Hippocampal formation (tissue), 2 donors: Measurements from ENCODE around the gene ALG10.
"Not testable (repeated sequence)": the region's sequence is repeated elsewhere in the genome, so short reads cannot be mapped to it uniquely, and the experiment has no call there.

Experiments used
- DNase-seq, 2 donors: peaks; one replicate each; lab custom pipeline; 2025; lab: John Stamatoyannopoulos, UW

The ALG10 gene, protein sequence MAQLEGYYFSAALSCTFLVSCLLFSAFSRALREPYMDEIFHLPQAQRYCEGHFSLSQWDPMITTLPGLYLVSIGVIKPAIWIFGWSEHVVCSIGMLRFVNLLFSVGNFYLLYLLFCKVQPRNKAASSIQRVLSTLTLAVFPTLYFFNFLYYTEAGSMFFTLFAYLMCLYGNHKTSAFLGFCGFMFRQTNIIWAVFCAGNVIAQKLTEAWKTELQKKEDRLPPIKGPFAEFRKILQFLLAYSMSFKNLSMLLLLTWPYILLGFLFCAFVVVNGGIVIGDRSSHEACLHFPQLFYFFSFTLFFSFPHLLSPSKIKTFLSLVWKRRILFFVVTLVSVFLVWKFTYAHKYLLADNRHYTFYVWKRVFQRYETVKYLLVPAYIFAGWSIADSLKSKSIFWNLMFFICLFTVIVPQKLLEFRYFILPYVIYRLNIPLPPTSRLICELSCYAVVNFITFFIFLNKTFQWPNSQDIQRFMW

DNA sequence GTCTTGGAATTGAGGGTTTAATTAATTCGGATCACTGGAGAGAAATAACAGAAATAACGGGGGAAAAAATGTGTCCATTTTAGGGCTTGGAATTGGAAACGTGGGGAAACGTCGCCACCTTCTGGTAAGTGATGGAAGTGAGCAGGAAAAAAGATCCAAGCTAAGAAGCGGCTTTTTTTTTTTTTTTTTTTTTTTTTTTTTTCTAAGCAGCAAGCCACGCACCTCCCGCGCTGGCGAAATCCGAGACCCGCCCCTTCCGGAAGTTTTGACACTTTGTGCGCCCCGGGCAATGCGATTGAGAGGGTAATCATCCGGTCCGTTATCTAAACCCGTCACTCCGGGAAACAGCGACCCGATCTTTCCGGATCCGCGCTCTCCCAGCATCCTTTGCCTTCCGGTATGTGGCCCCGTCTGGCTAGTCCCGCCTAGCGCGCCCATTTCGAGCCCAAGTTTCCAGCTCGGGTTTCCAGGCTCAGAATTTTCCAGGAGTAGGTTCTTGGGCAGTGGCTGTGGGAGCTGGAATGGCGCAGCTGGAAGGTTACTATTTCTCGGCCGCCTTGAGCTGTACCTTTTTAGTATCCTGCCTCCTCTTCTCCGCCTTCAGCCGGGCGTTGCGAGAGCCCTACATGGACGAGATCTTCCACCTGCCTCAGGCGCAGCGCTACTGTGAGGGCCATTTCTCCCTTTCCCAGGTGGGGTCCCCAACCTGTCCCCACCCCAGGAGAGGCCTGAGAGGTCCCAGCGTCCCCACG is at the start of gene ALG10:
Gene ALG10, plus strand, starts transcription at position 418 of the 752 bp plus-strand sequence. Its CDS starts 104 bp downstream, at position 522.
- peak; percentile 93 to 94 for DNase-seq

DNA sequence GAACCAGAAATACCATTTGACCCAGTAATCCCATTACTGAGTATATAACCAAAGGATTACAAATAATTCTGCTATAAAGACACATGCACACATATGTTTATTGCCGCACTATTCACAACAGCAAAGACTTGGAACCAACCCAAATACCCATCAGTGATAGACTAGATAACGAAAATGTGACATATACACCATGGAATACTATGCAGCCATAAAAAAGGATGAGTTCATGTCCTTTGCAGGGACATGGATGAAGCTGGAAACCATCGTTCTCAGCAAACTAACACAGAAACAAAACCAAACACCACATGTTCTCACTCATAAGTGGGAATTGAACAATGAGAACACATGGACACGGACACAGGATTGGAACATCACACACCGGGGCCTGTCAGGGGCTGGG is 49.4 kb upstream of the ALG10 start:
- DNase-seq: not testable (repeated sequence)

DNA sequence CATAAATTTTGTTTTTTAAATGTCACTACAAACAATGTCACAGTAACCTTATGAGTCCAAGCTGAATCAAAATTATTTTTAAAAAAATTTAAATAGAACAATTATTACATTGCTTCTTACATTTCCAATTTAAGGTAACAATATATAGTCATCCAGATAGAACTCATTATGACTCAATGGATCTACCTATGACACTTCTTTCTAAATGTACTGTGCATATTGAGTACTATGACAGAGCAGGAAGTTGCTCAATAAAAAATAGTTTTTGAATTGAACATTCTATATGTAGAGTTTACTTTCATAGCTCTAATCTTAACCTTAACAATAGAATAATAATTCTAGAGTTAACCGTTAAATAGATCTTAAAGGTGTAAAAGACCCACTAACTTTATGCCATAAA is 44.4 kb upstream of the ALG10 start:
- DNase-seq: no peak

DNA sequence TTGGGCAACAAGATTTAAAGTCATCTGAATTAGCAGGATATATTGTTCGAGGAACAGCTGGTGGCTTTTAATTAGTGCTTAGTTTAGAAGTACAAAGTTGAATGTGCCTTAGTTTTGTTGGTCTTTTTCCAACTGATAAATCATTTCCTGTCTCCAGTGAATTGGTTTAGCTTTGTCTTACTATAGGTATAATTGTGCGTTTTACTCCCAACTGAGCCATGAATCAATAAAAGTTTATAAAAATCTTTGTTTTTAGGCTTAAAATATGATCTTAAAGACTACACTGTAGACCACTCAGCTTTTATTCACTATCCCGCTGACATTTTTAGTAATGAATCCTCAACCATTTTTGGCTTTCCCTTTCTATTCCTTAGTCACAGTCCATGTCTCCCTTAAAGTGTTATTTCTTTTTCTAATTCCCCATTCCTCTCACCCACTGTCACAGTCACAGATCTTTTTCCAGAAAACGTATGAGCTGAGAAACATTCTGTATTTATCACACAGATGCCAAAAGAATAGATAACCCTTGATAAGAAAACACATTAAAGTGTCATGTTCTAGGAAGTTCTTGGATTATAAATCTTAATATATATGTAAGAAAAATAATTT is 34.0 kb upstream of the ALG10 start:
- DNase-seq: no peak

DNA sequence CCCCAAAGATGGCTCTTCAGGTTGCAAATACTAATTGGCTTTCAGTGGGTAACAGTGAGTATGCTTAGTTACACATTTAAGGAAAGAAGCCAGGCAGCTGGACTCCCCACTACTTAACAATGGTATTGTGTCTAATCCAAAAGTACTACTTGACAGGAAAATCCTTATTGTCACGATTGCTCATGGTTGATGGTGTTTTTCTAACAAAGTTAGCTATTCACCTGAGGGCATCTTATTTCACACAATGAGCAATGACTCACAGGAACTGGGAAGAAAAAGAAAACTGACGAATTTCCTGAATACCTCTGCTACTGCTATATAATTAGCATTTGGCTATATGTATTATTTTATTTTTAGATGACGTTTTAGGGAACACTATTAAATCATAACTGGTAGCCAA is 33.4 kb upstream of the ALG10 start:
- DNase-seq: no peak

DNA sequence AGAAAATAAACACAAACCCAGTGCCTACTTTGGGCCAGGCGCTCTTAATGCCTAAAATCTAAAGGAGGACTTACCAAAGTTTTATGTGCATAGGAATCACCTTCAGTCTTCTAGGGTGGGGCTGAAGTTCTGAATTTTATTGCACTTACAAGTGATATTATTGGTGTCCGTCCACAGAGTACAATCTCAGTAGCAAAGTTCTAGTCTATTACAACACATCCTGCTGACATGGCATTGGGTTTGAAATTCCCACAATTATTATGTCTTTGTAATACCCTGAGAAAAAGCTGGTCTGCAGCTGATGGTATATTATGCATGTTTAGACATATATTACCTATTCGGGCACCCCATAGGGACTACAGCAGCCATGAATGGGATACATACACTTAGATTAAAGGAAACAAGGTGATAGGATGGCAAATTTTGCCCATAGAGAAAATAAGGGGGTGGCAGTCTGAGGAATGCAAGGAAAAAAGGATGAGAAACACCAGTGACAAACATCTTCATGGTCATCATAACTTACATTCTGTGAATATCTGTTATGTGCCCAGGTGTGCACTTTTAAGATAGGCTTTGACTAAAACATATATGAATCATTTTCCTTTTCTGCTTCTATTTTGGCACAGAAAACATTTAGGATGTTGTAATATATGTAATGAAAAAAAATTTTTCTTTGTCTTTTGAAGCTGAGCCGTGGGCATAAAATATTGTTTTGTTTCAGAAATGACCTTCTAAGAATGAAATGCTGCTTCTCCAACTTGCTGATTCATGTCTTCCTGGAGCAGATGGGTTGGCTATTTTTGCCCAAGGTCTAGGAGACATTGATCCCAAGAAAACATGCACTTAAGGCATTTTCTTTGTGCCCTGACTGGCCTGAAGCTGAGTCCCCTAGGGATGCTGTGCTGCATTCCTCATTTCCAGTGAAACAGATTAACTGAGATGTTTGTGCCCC is 27.2 kb upstream of the ALG10 start:
- no peak for DNase-seq

DNA sequence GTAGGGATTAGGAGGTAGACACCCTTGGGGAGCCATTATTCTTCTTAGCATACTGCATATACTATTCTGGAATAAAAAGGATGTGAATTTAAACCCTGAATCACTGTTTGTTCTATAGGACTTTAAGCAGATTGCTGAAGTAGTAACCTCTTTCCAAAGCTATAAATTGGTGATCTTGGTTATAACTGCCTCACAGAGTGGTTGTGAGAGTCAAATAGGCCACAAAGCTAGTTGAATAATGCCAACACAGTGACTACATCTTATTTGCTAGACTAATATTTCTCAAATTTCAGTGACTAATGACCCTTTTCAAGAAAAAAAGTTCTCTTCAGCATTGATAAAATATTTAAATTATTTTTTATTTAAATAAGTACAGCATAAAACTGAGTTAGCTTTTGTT is 13.5 kb upstream of the ALG10 start:
- not testable (repeated sequence) for DNase-seq

DNA sequence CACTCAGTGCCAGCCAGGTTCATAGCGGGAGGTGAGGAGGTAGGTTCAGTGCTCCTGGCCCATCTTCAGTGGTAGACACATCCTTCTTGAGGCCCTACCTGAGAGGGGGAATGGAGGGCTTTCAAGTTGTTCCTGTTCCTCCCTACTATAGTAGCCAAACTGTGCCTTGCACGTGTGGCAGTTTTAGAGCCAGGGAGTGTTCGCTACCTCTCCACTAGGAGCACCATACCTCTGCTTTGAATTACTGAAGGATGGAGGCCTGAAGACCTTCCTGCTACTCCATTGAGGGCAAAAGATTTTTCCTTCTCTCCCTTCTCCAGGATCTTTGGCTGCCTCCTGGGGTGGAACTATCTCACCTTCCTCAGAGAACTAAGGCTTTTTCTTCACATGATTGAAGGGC is 5.9 kb upstream of the ALG10 start:
- no peak for DNase-seq

DNA sequence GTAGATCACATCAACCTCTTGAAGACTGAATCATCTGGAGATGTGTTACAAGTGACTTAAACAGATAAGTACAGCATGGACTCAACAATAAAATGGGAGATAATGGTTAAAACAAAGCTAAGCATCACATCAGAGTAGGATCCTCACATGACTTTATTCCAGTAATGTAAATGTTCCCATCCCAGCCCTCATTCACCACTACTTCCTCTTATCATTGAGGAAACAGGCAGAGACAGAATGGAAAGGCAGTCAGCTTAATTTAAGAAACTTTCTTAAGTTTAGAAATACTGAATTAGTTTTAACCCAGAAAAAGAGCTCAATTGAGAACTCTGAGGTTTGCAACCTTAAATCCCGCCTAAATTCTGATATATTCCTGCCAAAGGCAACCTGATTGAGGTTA is 1.2 kb upstream of the ALG10 start:
- DNase-seq: no peak

DNA sequence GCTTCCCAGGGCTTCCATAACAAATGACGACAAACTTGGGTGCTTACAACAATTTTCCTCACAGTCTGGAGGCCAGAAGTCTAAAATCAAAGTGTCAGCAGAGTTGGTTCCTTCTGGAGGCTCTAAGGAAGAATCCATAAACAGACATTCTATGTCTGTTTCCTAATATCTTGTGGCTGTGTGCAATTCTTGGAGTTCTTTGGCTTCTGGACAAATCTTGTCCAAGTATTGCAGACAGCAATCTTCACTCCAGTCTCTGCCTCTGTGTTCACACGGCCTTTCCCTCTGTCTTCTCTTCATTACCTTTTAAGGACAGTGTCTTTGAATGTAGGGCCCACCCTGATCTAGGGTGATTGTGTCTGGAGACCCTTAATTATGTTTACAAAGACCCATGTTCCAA is 5.4 kb downstream of the ALG10 start:
- DNase-seq: not testable (repeated sequence)

DNA sequence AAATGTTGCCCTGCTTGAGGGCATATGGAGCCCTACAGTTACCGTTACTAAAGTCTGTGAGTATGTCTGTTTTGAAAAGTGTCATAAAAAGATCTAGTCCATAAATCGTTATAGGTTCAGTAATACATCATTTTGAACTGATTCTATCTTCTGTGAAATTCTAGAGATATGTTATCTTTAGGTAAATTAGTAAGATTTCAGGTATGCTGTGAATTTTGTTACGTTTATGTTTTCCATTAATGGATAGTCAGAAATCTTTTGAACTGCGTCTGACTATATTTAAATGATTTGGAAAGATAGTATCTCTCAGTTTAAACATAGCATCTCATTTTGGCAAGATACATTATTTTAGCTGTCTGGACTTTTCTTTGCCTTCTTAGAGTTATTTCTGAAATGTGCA is 8.3 kb downstream of the ALG10 start:
- DNase-seq: no peak

DNA sequence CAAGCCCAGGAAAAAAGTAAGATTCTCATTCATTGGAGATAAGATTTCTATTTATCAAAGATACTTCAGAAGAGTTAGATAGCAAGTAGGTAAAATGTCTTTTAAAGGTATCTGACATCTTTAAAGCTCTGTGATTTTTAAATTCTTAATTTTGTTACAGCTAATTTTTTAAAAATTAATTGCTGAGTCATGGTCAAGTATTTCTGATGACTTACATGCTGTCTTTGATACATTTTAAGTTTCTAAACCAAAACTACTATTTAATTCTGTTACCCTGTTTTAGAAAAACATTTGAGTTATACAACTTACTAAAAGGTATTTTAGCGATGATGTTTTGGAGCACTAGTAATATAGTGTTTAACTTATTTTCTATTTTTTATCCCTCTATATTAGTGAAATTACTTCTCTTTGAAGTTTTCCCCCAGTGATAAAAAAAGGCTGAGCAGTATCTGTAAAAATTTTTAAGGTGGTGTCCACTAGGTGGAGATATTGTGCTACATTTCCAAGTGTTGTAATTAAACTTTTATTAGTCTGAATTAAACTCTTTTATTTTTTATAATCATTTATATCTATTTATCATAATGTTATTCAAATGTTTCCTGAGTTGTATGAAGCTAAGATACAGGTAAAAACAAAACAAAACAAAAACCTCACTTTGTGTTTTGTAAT is 11.5 kb downstream of the ALG10 start:
- DNase-seq: peak in 1 of 2 donors; percentile 16

DNA sequence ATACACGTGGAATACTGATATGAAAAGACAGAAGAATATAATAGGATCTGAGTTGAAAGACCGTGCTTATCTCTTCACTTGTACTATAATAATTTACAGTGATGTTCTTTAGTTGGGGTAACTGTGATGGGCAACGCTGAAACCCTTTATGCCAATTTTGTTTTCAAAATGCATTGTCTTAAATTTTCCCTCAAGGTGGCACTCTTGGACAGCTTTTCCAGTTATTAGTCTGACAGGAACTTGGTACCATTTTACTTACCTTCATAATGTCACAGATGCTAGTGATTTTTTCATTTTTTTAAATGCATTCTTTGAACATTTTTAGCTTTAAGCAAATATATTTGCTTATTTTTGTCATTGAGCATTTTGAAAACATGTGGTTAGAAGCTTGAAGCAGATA is 16.1 kb downstream of the ALG10 start:
- not testable (repeated sequence) for DNase-seq

DNA sequence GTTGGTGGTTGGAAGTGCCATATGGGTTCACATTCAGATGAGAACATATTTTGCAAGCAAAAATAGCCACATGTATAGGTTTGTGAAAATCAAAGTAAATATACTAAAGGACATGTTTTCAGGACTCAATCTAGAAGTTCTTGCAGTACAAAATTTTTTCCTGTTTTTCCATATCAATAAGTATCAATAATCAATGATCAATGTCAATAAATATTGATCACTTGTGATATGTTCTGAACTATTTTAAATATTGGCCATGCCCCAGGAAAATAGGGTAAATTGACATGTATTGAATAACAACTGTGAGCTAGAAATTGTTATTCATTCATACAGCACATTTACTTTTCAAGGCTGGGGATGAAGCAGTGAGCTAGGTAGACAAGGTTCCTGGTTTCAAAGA is 24.3 kb downstream of the ALG10 start:
- no peak for DNase-seq

DNA sequence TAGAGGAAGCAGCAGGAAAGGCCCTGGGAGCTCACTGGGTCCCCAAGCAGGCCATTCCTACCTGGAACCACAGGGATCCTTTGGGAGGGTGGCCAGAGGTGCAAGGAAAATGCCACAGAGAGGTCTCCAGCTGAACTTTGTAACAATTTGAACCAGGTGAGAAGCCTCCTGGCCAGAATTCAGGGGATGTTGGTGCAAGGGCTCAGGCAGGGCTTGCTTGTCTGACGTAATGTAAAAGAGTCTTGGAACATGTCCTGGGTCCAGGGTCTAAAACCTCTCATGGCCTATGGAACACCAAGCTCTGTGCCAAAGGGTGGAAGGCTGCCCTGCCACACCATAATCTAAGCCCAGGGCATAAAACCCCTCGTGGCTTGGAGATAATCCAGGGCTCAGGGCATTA is 25.6 kb downstream of the ALG10 start:
- DNase-seq: not testable (repeated sequence)

DNA sequence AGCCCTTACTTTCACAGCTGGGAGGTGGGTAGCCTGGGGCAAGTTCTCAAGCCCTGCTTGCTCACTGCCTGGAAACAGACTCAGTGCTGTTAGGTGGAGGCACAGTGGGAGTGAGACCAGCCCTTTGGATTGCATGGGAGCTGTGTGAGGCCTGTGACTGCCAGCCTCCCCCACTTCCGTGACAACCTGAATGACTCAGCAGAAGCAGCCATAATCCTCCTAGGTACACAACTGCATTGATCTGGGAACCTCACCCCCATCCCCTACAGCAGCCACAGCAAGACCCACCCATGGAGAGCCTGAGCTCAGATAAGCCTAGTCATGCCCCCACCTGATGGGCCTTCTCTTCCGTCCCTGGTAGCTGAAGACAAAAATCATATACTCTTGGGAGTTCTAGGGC is 26.4 kb downstream of the ALG10 start:
- no peak for DNase-seq

DNA sequence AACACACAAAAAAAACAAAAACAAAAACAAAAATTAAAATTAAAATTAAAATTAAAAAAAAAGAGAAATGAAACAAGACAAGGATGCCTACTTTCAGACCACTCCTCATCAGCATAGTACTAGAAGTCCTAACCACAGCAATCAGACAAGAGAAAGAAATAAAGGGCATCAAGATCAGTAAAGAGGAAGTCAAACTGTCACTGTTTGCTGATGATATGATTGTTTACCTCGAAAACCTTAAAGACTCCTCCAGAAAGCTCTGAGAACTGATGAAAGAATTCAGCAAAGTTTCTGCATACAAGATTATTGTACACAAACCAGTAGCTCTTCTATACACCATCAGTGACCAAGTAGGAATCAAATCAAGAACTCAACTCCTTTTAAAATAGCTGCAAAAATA is 29.2 kb downstream of the ALG10 start:
- DNase-seq: no peak

DNA sequence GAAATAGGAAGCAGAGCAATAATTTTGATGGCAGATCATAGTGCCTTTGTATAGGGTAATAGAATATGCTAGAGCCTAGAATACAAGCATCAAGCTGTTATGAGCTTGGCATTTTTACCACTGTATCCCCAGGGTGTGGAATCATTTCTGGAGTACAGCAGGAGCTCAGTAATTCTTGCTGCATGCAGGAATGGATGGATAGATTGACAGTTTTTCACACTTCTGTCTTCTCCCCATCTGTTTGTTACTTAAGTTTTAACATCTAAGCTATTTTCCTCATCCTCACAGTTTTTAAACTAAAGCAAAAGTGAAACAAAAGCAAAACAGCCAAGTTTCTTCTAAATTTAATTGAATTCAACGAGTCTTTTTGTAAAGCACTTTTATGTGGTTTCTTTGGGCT is 32.6 kb downstream of the ALG10 start:
- no peak for DNase-seq
